GM12892 (cell line): ENCODE data around the gene PMIS2.

Experiments used
- POLR2A ChIP-seq: IDR thresholded peaks from 2 replicates; pipeline ENCODE4 v1.6.1; 2011; ENCODE audit warnings: low read depth, low read length, control low read depth
- POLR2AphosphoS5 ChIP-seq: IDR thresholded peaks from 2 replicates; pipeline ENCODE4 v1.6.1; 2011; ENCODE audit warnings: low read depth, low read length, control low read depth

DNA sequence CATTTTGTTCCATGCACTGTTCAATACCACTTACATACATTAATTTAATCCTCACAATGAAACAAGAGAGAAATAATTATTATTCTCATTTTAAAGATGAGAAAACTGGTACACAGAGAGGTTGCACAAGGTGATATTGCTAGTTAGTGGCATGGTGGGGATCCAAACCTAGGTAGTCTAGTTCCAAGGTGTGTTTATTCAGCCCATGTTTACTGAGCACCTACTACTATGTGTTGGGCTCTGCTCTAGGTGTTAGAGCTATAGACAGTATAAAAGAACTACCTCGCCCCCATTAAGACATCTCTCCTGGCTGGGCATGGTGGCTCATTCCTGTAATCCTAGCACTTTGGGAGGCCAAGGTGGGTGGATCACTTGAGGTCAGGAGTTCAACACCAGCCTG is 3.2 kb upstream of the PMIS2 start:
- TF ChIP-seq POLR2A (no peak), POLR2AphosphoS5 (no peak)
